Lower lobe of right lung (tissue), 2 donors: Measurements from ENCODE around the gene FCMR. TPM values are rescaled to one million over a fixed set of nuclear protein-coding genes. Genes with fewer than 3 reads are reported as not detected.

Experiments used
- ATAC-seq, 2 donors: fragments of 200-7000 bp; cut with Tn5 transposase; one replicate each; pipeline ENCODE4 v1.9.1; 2020 to 2022; ENCODE audit warnings: mild to moderate bottlenecking in 2 of 2, moderate library complexity in 2 of 2
- DNase-seq: peaks from one replicate; pipeline ENCODE4 v3.0.0-alpha.2; 2020
- H3K27ac ChIP-seq: fragments of 200-600 bp; one replicate; pipeline ENCODE4 v1.8.0; 2022
- H3K27me3 ChIP-seq: fragments of 200-600 bp; one replicate; pipeline ENCODE4 v1.8.0; 2022; ENCODE audit warnings: low read depth
- H3K36me3 ChIP-seq: fragments of 200-600 bp; one replicate; pipeline ENCODE4 v1.8.0; 2022; ENCODE audit warnings: mild to moderate bottlenecking
- H3K4me1 ChIP-seq: fragments of 200-600 bp; one replicate; pipeline ENCODE4 v1.8.0; 2022
- H3K4me3 ChIP-seq: fragments of 200-600 bp; one replicate; pipeline ENCODE4 v1.8.0; 2022; ENCODE audit warnings: mild to moderate bottlenecking
- H3K9me3 ChIP-seq: fragments of 200-600 bp; one replicate; pipeline ENCODE4 v1.8.0; 2022
- CTCF ChIP-seq: fragments of 200-600 bp; IDR thresholded peaks from one replicate; pipeline ENCODE4 v1.8.0; 2022; ENCODE audit warnings: antibody characterized with exemption, mild to moderate bottlenecking
- intact Hi-C: fragments of 100-400 bp; cut with DNase I; formaldehyde crosslinking; loops from one replicate; pipeline ENCODE4 v1.11.0; 2022
- total RNA-seq: library from RNA; stranded (reverse); fragmentation: NEBNext Ultra II Directional; extraction: Animal tissue kit (Norgen Biotek cat#: 25700); gene quantifications from one replicate; pipeline ENCODE4 v1.2.1, GENCODE V29; 2021
- donor health status: DM: no; HTN: yes; CAD: no; lungs with severe emphysema.

The FCMR gene
- total RNA-seq, 1 donor from 2014 or later: 6.8 TPM

- Histone ChIP-seq H3K36me3 (no peaks in the 10 kb centered on the region), H3K4me1 (peaks cover 37% of the 10 kb centered on the region), H3K27ac (no peak overlapping the region), H3K9me3 (no peaks in the 10 kb centered on the region), H3K27me3 (no peaks in the 10 kb centered on the region), H3K4me3 (no peak overlapping the region)
- ATAC-seq: no peak
- no peak for DNase-seq
- no peak for TF ChIP-seq CTCF
- intact Hi-C loops: no loop called here
Observed at GRCh38 chr1:206893380-206893779, 28.4 kb downstream of the FCMR start.

- ATAC-seq: no peak
- H3K9me3 ChIP-seq: no peaks in the 10 kb centered on the region
- no peak overlapping the region for H3K4me3 ChIP-seq
- H3K36me3 ChIP-seq: no peaks in the 10 kb centered on the region
- H3K4me1 ChIP-seq: peaks cover 37% of the 10 kb centered on the region
- no peak overlapping the region for H3K27ac ChIP-seq
- DNase-seq: no peak
- intact Hi-C loops: no loop called here
- no peak for TF ChIP-seq CTCF
- no peaks in the 10 kb centered on the region for H3K27me3 ChIP-seq
Observed at GRCh38 chr1:206892351-206892984, 29.3 kb downstream of the FCMR start.

DNA sequence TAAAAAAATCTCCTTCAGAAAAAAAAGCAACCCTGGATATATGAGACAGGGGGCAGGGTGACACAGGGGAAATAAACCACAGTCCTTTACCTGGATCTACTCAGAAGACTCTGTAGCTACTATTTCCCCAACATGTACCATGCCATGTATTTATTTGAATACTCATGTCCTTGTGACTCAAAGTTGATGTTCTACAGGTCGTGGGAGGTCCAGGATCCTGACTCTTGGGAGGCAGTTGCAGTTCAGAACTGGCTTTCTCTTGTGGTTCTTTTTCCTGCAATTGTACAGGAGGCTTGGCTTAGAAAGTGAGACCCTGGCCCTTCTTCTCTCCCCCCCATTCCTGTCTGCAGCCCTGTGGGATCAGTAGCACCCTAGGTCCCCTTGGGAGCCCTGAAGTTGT, 30.3 kb downstream of the FCMR start:
- H3K27ac ChIP-seq: no peak overlapping the region
- TF ChIP-seq CTCF: no peak
- DNase-seq (no peak), ATAC-seq (no peak)
- no peak overlapping the region for H3K4me3 ChIP-seq
- H3K4me1 ChIP-seq: peaks cover 34% of the 10 kb centered on the region
- no peaks in the 10 kb centered on the region for H3K27me3 ChIP-seq
- H3K9me3 ChIP-seq: no peaks in the 10 kb centered on the region
- no peaks in the 10 kb centered on the region for H3K36me3 ChIP-seq
- intact Hi-C loops: no loop called here

DNA sequence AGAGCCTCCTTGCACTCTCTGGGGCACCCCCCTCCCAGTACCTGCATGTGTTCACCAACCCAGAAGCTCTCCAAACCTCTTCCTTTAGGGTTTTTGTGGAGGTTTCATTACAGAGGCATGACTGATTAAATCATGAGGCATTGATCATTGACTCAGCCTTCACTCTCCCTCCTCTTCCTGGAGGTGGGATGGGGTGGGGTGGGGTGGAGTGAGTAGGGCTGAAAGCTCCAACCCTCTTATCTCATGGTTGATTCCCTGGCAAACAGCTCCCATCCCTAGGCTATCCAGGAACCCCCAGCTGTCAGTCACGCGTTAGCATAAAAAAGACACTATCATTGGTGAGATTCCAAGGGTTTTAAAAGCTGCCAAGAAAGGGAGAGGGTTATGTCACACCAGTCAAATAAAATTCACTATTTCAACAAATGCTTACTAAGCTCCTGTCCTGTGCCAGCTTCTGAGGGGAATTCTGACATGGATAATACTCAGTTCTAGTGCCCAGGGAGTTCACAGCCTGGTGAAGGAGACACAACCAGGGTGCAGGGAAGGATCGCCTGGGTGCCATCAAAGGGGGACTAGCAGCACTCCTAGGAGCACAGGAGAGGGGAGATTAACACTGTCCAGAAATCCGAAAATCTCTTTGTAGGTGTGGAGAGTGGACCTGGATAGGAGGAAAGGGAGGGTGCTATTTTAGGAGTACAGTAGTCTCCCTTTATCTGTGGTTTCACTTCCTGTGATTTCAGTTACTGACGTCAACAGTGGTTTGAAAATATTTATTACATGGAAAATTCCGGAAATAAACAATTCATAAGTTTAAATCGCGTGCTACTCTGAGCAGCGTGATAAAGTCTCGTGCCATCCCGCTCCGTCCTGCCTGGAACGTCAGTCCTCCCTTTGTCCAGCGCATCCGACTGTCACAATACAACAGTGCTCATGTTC, 31.3 kb downstream of the FCMR start:
- Histone ChIP-seq H3K36me3 (no peaks in the 10 kb centered on the region), H3K9me3 (no peaks in the 10 kb centered on the region), H3K4me3 (no peak overlapping the region), H3K4me1 (peaks cover 24% of the 10 kb centered on the region), H3K27me3 (no peaks in the 10 kb centered on the region), H3K27ac (no peak overlapping the region)
- peak; percentile 49 to 60 for ATAC-seq
- DNase-seq: no peak
- TF ChIP-seq CTCF: no peak
- intact Hi-C loops: no loop called here

DNA sequence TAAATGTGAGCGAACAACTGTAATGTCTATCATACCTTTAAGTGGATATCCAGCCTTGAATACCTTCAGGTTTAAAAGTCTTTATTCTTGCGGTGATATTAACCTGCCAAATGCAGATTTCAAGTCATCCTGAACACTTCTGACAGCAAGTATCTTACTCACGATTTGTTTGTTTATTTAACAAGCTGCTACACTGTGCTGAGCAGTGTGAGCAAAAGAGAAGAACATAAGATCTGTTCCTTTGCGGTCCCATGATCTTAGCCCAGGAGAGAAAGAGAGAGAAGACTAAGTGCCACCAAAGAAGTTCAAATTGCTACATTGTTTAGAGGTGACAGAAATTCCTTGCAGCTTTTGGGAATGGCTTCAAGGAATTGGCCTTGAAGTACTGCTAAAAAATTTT, 34.0 kb downstream of the FCMR start:
- DNase-seq (no peak), ATAC-seq (no peak)
- intact Hi-C loops: no loop called here
- no peaks in the 10 kb centered on the region for H3K27me3 ChIP-seq
- H3K36me3 ChIP-seq: no peaks in the 10 kb centered on the region
- H3K9me3 ChIP-seq: no peaks in the 10 kb centered on the region
- no peak overlapping the region for H3K27ac ChIP-seq
- H3K4me3 ChIP-seq: no peak overlapping the region
- peaks cover 18% of the 10 kb centered on the region for H3K4me1 ChIP-seq
- TF ChIP-seq CTCF: no peak
